GM12892 (cell line): Measurements from ENCODE around the gene LGALS9B.
"Not testable (repeated sequence)": the region's sequence is repeated elsewhere in the genome, so short reads cannot be mapped to it uniquely, and the experiment has no call there.

ENCODE experiments used
- DNase-seq: peaks from one replicate; pipeline ENCODE4 v3.0.0; 2011; ENCODE audit not compliant: insufficient read length
- FAIRE-seq: peaks from 2 replicates; lab custom pipeline; 2011; peaks lifted over from hg19 to GRCh38; lab: Jason Lieb, UNC

The LGALS9B gene

GRCh38 chr17:20422826-20423225, 44.5 kb downstream of the LGALS9B start:
- FAIRE-seq, DNase-seq: not testable (repeated sequence)

- not testable (repeated sequence) for FAIRE-seq
Observed at GRCh38 chr17:20418838-20419237, 48.5 kb downstream of the LGALS9B start.

GRCh38 chr17:20417492-20418080, 49.8 kb downstream of the LGALS9B start:
- FAIRE-seq, DNase-seq: not testable (repeated sequence)

More at GRCh38 chr17:20418838-20419237, 48.5 kb downstream of the LGALS9B start:
- not testable (repeated sequence) for DNase-seq

DNA sequence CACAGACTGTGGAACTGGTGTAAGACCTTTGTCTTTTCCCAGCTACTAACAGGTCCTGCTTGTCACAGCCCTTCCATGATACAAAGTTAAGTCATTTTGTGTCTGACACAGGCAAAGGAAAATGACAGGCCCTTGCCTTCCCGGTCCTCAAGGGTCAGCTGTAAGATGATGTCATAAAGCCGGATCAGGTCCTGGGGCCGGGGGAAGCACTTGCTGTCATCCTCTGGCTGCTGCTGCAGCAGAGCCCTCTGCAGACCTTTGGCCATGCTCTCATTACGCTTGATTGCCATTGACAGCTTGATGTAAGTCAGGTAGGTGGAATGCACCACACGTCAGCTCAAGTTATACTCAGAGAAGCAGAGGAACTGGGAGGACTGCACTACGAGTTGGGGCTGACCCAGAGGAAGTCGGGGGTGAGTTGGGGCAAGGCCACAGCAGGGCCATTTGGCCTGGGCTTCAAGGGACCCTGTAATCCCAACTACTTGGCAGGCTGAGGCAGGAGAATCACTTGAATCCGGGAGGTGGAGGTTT, 50.9 kb downstream of the LGALS9B start:
- not testable (repeated sequence) for FAIRE-seq, DNase-seq

DNA sequence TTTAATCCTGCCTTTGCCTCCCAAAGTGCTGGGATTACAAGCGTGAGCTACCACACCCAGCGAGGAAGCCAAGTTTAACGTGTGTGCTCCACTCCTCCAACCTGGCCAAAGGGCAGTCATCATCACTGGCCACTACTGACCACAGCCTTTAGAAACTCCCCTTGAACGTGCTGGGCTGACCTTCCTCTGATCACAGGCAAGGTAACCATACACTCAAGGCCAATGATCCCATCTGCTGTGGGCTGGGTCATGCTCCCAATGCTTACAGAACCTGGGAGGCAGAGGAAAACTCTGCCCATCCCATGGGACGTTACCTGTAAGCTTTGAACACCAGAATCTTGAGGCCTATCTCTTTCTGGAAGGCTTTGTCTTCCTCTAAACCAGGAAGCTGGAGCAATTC, 51.9 kb downstream of the LGALS9B start:
- DNase-seq, FAIRE-seq: not testable (repeated sequence)

DNA sequence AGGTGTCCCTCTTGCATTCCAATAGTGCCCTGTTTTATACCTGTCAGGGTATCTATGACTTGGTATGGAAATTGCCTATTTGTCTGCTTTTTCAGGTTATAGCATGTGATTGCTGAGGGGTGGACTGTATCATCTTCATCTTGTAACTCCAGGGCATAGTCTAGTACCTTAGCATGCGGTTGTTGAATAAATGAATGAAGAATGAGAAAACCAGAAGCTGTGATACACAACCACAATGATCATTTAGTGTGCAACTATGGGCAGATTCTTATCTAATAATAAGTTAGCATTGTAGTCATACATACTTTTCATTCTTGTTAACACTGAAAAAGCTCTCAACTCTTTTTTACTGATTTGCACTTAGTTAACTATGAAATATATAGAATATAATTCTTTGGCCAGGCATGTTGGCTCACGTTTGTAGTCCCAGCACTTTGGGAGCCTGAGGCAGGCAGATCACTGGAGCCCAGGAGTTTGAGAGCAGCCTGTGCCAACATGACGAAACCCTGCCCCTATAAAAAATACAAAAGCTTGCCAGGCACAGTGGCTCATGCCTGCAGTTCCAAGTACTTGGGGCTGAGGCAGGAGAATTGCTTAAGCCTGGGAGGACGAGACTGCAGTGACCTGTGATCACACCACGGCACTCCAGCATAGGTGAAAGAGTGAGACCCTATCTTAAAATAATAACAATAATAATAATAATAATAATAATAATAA, 65.9 kb downstream of the LGALS9B start:
- FAIRE-seq, DNase-seq: not testable (repeated sequence)

- DNase-seq, FAIRE-seq: not testable (repeated sequence)
Observed at GRCh38 chr17:20400559-20401305, 66.6 kb downstream of the LGALS9B start.
